CD14-positive monocyte (primary cell): ENCODE data around the gene NFATC1. TPM values are rescaled to one million over a fixed set of nuclear protein-coding genes. Genes with fewer than 3 reads are reported as not detected.

Source experiments
- DNase-seq, 3 donors: peaks; one replicate each; pipeline ENCODE4 v3.0.0-alpha.2; 2011 to 2022
- H2AFZ ChIP-seq: 2 replicates; pipeline ENCODE4 v1.6.0; 2012; ENCODE audit warnings: mild to moderate bottlenecking, low read depth, low read length, inconsistent platforms; ENCODE audit not compliant: insufficient read depth, poor library complexity, severe bottlenecking
- H3K27ac ChIP-seq, 2 donors: 1 replicate in 1 of 2; 2 replicates in 1 of 2; pipeline ENCODE4 v1.5.1; 2012 to 2013; ENCODE audit warnings: low read length in 2 of 2, control low read depth in 1 of 2, inconsistent platforms in 1 of 2, low read depth in 1 of 2, mild to moderate bottlenecking in 1 of 2
- H3K27me3 ChIP-seq, 2 donors: one replicate each; pipeline versions ENCODE4 v1.6.0 to v1.6.1; 2011 to 2013; ENCODE audit warnings: low read length in 2 of 2; ENCODE audit not compliant: control insufficient read depth in 2 of 2, insufficient read depth in 2 of 2
- H3K36me3 ChIP-seq, 2 donors: replicated peaks in 1 of 2; 1 replicate in 1 of 2; 2 replicates in 1 of 2; pipeline versions ENCODE4 v1.5.1 to v1.6.1; 2012 to 2013; ENCODE audit warnings: low read length in 2 of 2, control low read depth in 1 of 2, inconsistent platforms in 1 of 2, mild to moderate bottlenecking in 1 of 2; ENCODE audit not compliant: insufficient read depth in 2 of 2, control insufficient read depth in 1 of 2
- H3K4me1 ChIP-seq, 2 donors: 1 replicate in 1 of 2; 2 replicates in 1 of 2; pipeline versions ENCODE4 v1.5.1 to v1.6.1; 2012 to 2013; ENCODE audit warnings: low read length in 2 of 2, control low read depth in 1 of 2, inconsistent platforms in 1 of 2, mild to moderate bottlenecking in 1 of 2, moderate library complexity in 1 of 2; ENCODE audit not compliant: insufficient read depth in 2 of 2, control insufficient read depth in 1 of 2
- H3K4me2 ChIP-seq: replicated peaks from 2 replicates; pipeline ENCODE3; 2012; ENCODE audit warnings: low read length, moderate library complexity, mild to moderate bottlenecking; ENCODE audit not compliant: poor library complexity, severe bottlenecking; ENCODE audit errors: extremely low read depth
- H3K4me3 ChIP-seq, 3 experiments: fragments of 200-600 bp in 1 of 3; sonication (generic) in 1 of 3; replicated peaks in 1 of 3; 1 replicate in 2 of 3; 2 replicates in 1 of 3; pipeline ENCODE4 v1.5.1; 2011 to 2013; ENCODE audit warnings: low read length in 3 of 3, mild to moderate bottlenecking in 3 of 3, control low read depth in 2 of 3, low read depth in 2 of 3, inconsistent platforms in 1 of 3, moderate library complexity in 1 of 3
- H3K79me2 ChIP-seq: 2 replicates; pipeline ENCODE4 v1.6.0; 2012; ENCODE audit warnings: mild to moderate bottlenecking, control low read depth, inconsistent platforms, low read length, moderate library complexity; ENCODE audit not compliant: insufficient read depth
- H3K9ac ChIP-seq: 2 replicates; pipeline ENCODE4 v1.6.0; 2017; ENCODE audit warnings: low read length, mild to moderate bottlenecking; ENCODE audit not compliant: insufficient read depth, poor library complexity, severe bottlenecking
- H3K9me3 ChIP-seq, 2 donors: replicated peaks in 1 of 2; 1 replicate in 1 of 2; 2 replicates in 1 of 2; pipeline versions ENCODE4 v1.5.1 to v1.6.1; 2012 to 2013; ENCODE audit warnings: low read length in 2 of 2, control low read depth in 1 of 2; ENCODE audit not compliant: control insufficient read depth in 1 of 2, insufficient read depth in 1 of 2
- H4K20me1 ChIP-seq: 2 replicates; pipeline ENCODE4 v1.6.0; 2012; ENCODE audit warnings: mild to moderate bottlenecking, low read length, control low read depth, moderate library complexity; ENCODE audit not compliant: insufficient read depth
- H3K27ac Mint-ChIP-seq, 7 donors: one replicate each; pipeline ENCODE4 v1.8.0; 2020; ENCODE audit warnings: mild to moderate bottlenecking in 7 of 7, mixed read lengths in 7 of 7, moderate library complexity in 6 of 7, inconsistent platforms in 2 of 7
- H3K27me3 Mint-ChIP-seq, 3 donors: one replicate each; pipeline ENCODE4 v1.8.0; 2021 to 2022; ENCODE audit warnings: low read depth in 3 of 3, mild to moderate bottlenecking in 3 of 3, mixed read lengths in 3 of 3, moderate library complexity in 3 of 3, inconsistent platforms in 1 of 3
- H3K36me3 Mint-ChIP-seq, 2 donors: one replicate each; pipeline ENCODE4 v1.8.0; 2020; ENCODE audit warnings: mixed read lengths in 2 of 2, inconsistent platforms in 1 of 2, mild to moderate bottlenecking in 1 of 2
- H3K4me1 Mint-ChIP-seq: one replicate; pipeline ENCODE4 v1.8.0; 2020; ENCODE audit warnings: mild to moderate bottlenecking, mixed read lengths
- H3K4me3 Mint-ChIP-seq, 2 donors: one replicate each; pipeline ENCODE4 v1.8.0; 2020; ENCODE audit warnings: mild to moderate bottlenecking in 2 of 2, mixed read lengths in 2 of 2, moderate library complexity in 1 of 2
- H3K9me3 Mint-ChIP-seq, 7 donors: one replicate each; pipeline ENCODE4 v1.8.0; 2020 to 2022; ENCODE audit warnings: mixed read lengths in 7 of 7, mild to moderate bottlenecking in 6 of 7, moderate library complexity in 6 of 7, inconsistent platforms in 2 of 7
- CTCF ChIP-seq: fragments of 200-600 bp; IDR thresholded peaks from one replicate; pipeline ENCODE4 v1.8.0; 2022; ENCODE audit warnings: antibody characterized with exemption, mild to moderate bottlenecking
- WGBS: methylation state at CpG from one replicate; pipeline ENCODE4 v1.1.5; 2013; ENCODE audit warnings: missing lambda C conversion rate; ENCODE audit not compliant: insufficient coverage; 5-methylcytosine and 5-hydroxymethylcytosine counted together
- intact Hi-C, 2 donors: fragments of 100-400 bp; cut with micrococcal nuclease; formaldehyde crosslinking; loops; one replicate each; pipeline versions ENCODE4 v1.15.0 to v1.15.1; 2023
- polyA plus RNA-seq, 3 donors: library from polyadenylated mRNA; depleted of rRNA in 1 of 3; unstranded in 2 of 3; stranded (reverse) in 1 of 3; fragments of 300-500 nt in 2 of 3; fragments of >200 nt in 1 of 3; fragmentation: Illumina TruSeq in 2 of 3; gene quantifications; 1 replicate in 2 of 3; 2 replicates in 1 of 3; pipeline ENCODE4 v1.2.3, GENCODE V29; 2012 to 2021

The NFATC1 gene
- polyA plus RNA-seq, 3 donors: 7.8 to 10.7 (median 8.3) TPM

- H3K9me3 Mint-ChIP-seq: peaks cover 0 to 5% (median 3%) of the 10 kb centered on the region in 7 donors
- WGBS: 96% methylated on average over 45 of the region's 54 CpGs
- intact Hi-C loops: no loop called here
- Histone ChIP-seq H3K9ac (no peak overlapping the region), H3K4me1 (peaks cover 19 to 20% of the 10 kb centered on the region in 2 donors), H3K79me2 (no peaks in the 10 kb centered on the region), H3K27me3 (peaks cover 5 to 18% of the 10 kb centered on the region in 2 donors), H3K4me3 (no peak overlapping the region), H4K20me1 (peaks cover 21% of the 10 kb centered on the region), H3K36me3 (peaks cover 0 to 19% of the 10 kb centered on the region in 2 donors), H2AFZ (no peak overlapping the region), H3K9me3 (no peaks in the 10 kb centered on the region), H3K4me2 (no peak overlapping the region), H3K27ac (no peak overlapping the region)
- H3K36me3 Mint-ChIP-seq: peaks cover 18 to 32% of the 10 kb centered on the region in 2 donors
- H3K27ac Mint-ChIP-seq: no peak overlapping the region
- no peak for DNase-seq
- no peak for TF ChIP-seq CTCF
- H3K4me3 Mint-ChIP-seq: no peak overlapping the region
- H3K27me3 Mint-ChIP-seq: peaks cover 16 to 19% (median 18%) of the 10 kb centered on the region in 3 donors
- H3K4me1 Mint-ChIP-seq: peaks cover 23% of the 10 kb centered on the region
These were observed 117.0 kb downstream of the NFATC1 start for GRCh38 chr18:79512461-79513380.

- peaks cover 9 to 11% (median 10%) of the 10 kb centered on the region in 3 donors for H3K27me3 Mint-ChIP-seq
- no peak overlapping the region for H3K4me3 Mint-ChIP-seq
- 96% methylated on average over 36 of the region's 36 CpGs for WGBS
These were observed 117.8 kb downstream of the NFATC1 start for GRCh38 chr18:79513381-79514081.

More at GRCh38 chr18:79513381-79514081, 117.8 kb downstream of the NFATC1 start:
- no peak overlapping the region for H3K27ac Mint-ChIP-seq
- intact Hi-C loops: no loop called here
- Histone ChIP-seq H3K4me1 (peaks cover 11 to 12% of the 10 kb centered on the region in 2 donors), H3K4me3 (no peak overlapping the region), H3K9ac (no peak overlapping the region), H3K27ac (no peak overlapping the region), H3K9me3 (no peaks in the 10 kb centered on the region), H2AFZ (no peak overlapping the region), H3K4me2 (no peak overlapping the region), H4K20me1 (peaks cover 21% of the 10 kb centered on the region), H3K36me3 (peaks cover 0 to 19% of the 10 kb centered on the region in 2 donors), H3K27me3 (peaks cover under 1 to 12% of the 10 kb centered on the region in 2 donors), H3K79me2 (no peaks in the 10 kb centered on the region)
- H3K9me3 Mint-ChIP-seq: peaks cover 0 to 4% (median 3%) of the 10 kb centered on the region in 7 donors
- peaks cover 15% of the 10 kb centered on the region for H3K4me1 Mint-ChIP-seq
- DNase-seq: no peak
- H3K36me3 Mint-ChIP-seq: peaks cover 18 to 35% of the 10 kb centered on the region in 2 donors
- no peak for TF ChIP-seq CTCF
